HG03558 (cell line): ENCODE data around the gene GSTM5.
"Not testable (repeated sequence)": the region's sequence is repeated elsewhere in the genome, so short reads cannot be mapped to it uniquely, and the experiment has no call there.

Source experiments
- ATAC-seq: cut with Tn5 transposase; IDR thresholded peaks from one replicate; pipeline ENCODE4 v1.9.1; 2021; ENCODE audit warnings: moderate number of reproducible peaks; ENCODE audit not compliant: unreplicated experiment; ENCODE audit errors: extremely low read depth

The GSTM5 gene

GRCh38 chr1:109711593-109712320 lies at the start of gene GSTM5:
Gene GSTM5, plus strand, starts transcription at chr1:109712251. Its CDS starts 62 bp downstream, at chr1:109712313.
- not testable (repeated sequence) for ATAC-seq

GRCh38 chr1:109664671-109665070 lies 47.4 kb upstream of the GSTM5 start:
- ATAC-seq, result no peak

- ATAC-seq, result peak; percentile 70
Observed at GRCh38 chr1:109667452-109668122, 44.5 kb upstream of the GSTM5 start, which contains the start of gene GSTM2. Gene GSTM2, plus strand, starts transcription at chr1:109668057. Its CDS starts 59 bp downstream, at chr1:109668116.

- ATAC-seq, result no peak
Observed at GRCh38 chr1:109668123-109668775, 43.8 kb upstream of the GSTM5 start.

- no peak for ATAC-seq
Observed at GRCh38 chr1:109669246-109669948, 42.7 kb upstream of the GSTM5 start.

- not testable (repeated sequence) for ATAC-seq
Observed at GRCh38 chr1:109669949-109670302, 42.1 kb upstream of the GSTM5 start.

GRCh38 chr1:109671067-109671466 lies 41.0 kb upstream of the GSTM5 start:
- no peak for ATAC-seq

GRCh38 chr1:109673861-109674260 lies 38.2 kb upstream of the GSTM5 start:
- ATAC-seq, result not testable (repeated sequence)

GRCh38 chr1:109676683-109677381 lies 35.2 kb upstream of the GSTM5 start:
- not testable (repeated sequence) for ATAC-seq

GRCh38 chr1:109677459-109677858 lies 34.6 kb upstream of the GSTM5 start:
- no peak for ATAC-seq

- ATAC-seq, result not testable (repeated sequence)
Observed at GRCh38 chr1:109678637-109679036, 33.4 kb upstream of the GSTM5 start.

GRCh38 chr1:109684777-109685176 lies 27.3 kb upstream of the GSTM5 start:
- ATAC-seq, result not testable (repeated sequence)

GRCh38 chr1:109685399-109685798 lies 26.7 kb upstream of the GSTM5 start:
- not testable (repeated sequence) for ATAC-seq

- not testable (repeated sequence) for ATAC-seq
Observed at GRCh38 chr1:109685890-109686289, 26.2 kb upstream of the GSTM5 start.

GRCh38 chr1:109687109-109687508 lies 24.9 kb upstream of the GSTM5 start:
- not testable (repeated sequence) for ATAC-seq

GRCh38 chr1:109687641-109688499 lies 24.2 kb upstream of the GSTM5 start, which contains the start of gene GSTM1:
Gene GSTM1, plus strand, starts transcription at chr1:109687817. Its CDS starts 57 bp downstream, at chr1:109687874.
- ATAC-seq, result no peak

- ATAC-seq, result no peak
Observed at GRCh38 chr1:109689844-109690405, 22.1 kb upstream of the GSTM5 start.

GRCh38 chr1:109691759-109692158 lies 20.3 kb upstream of the GSTM5 start:
- ATAC-seq, result no peak
